Thymus (tissue), 11 donors: ENCODE results near the gene ETV6. TPM values are rescaled to one million over a fixed set of nuclear protein-coding genes. Genes with fewer than 3 reads are reported as not detected.

Source experiments
- DNase-seq, 9 donors: peaks; one replicate each; pipeline ENCODE4 v3.0.0-alpha.2; 2013; ENCODE audit warnings: low spot score in 9 of 9, low read depth in 6 of 9, missing footprints in 1 of 9
- H3K27ac ChIP-seq, 2 donors: one replicate each; pipeline ENCODE4 v1.5.1; 2013; ENCODE audit warnings: control low read depth in 1 of 2, low read depth in 1 of 2, low read length in 1 of 2, mild to moderate bottlenecking in 1 of 2, moderate library complexity in 1 of 2
- H3K27me3 ChIP-seq, 2 donors: one replicate each; pipeline ENCODE4 v1.5.1; 2013; ENCODE audit warnings: low read length in 1 of 2; ENCODE audit not compliant: control insufficient read depth in 2 of 2, insufficient read depth in 1 of 2
- H3K36me3 ChIP-seq, 2 donors: one replicate each; pipeline ENCODE4 v1.5.1; 2013; ENCODE audit warnings: low read length in 1 of 2, mild to moderate bottlenecking in 1 of 2, moderate library complexity in 1 of 2; ENCODE audit not compliant: control insufficient read depth in 2 of 2, insufficient read depth in 2 of 2
- H3K4me1 ChIP-seq, 2 donors: one replicate each; pipeline ENCODE4 v1.5.1; 2013; ENCODE audit warnings: low read length in 2 of 2; ENCODE audit not compliant: control insufficient read depth in 2 of 2, insufficient read depth in 2 of 2
- H3K4me3 ChIP-seq, 2 donors: one replicate each; pipeline ENCODE4 v1.5.1; 2013; ENCODE audit warnings: low read length in 2 of 2, control low read depth in 1 of 2, mild to moderate bottlenecking in 1 of 2
- H3K9me3 ChIP-seq, 2 donors: one replicate each; pipeline ENCODE4 v1.5.1; 2013; ENCODE audit warnings: low read length in 1 of 2, mild to moderate bottlenecking in 1 of 2; ENCODE audit not compliant: control insufficient read depth in 2 of 2, insufficient read depth in 1 of 2
- WGBS: extraction: QIAGEN DNeasy Blood & Tissue Kit; methylation state at CpG from one replicate; pipeline ENCODE4 v1.1.7; 2013; 5-methylcytosine and 5-hydroxymethylcytosine counted together
- polyA plus RNA-seq: library from polyadenylated mRNA; stranded (reverse); fragments of 200-250 nt; gene quantifications from one replicate; pipeline ENCODE4 v1.2.3, GENCODE V29; 2013
- total RNA-seq: library from RNA; stranded (reverse); fragments of 120-200 nt; gene quantifications from one replicate; pipeline ENCODE4 v1.2.4, GENCODE V29; 2013
- donor health status: healthy.

ETV6 gene
- total and polyA plus RNA-seq, 2 donors, result 15.0 to 18.3 TPM

DNA sequence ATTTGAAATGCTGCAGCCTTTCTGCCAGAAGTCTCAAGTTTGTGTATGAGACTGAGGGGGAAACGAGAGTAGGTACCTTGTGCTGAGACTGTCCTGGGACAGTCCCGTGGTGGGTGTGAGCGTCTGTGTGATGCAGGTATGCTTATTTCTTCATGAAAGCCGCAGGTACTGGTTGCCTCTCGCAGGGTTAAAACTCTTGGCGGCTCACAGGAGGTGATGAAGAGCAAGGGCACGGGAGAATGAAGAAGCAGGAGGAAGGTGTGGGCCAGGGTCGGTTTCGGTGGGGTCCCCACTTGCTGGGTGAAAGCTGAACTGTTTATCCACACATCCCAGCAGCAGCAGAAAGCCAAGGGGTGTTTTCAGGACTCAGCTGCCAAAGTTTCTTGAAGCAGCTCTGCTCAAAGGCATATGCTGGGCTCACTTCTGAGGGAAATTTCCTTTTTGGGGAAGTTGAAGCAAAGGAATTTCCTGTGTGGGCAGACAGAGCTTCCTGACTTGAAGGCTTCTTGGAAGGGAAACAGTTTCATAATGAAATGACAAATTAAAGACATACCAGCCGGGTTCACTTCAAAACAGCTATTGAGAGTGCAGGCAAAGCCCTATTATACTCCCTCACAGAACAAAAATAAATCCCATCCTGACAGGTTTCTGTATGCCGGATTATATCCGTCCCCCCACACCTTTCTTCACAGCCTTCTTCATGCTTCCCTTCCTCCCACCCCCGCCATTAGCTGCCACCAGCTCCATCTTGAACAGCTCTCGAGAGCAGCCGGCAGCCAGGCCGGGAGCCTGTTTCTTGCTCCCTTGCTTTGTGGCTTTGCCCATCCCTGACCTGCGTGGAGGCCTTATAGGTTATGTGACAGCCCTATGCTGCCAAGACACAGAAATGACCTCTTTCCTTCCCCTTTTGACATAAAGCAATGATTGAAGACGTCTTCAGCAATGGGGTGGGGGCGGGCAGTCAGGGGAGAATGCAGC lies 116.6 kb downstream of the ETV6 start:
- Histone ChIP-seq H3K4me3 (no peak overlapping the region), H3K27ac (peak overlapping the region; percentile 83 to 88), H3K9me3 (no peaks in the 10 kb centered on the region), H3K27me3 (no peaks in the 10 kb centered on the region), H3K36me3 (peaks cover 3 to 64% of the 10 kb centered on the region in 2 donors), H3K4me1 (peaks cover 62 to 86% of the 10 kb centered on the region in 2 donors)
- WGBS, result 34% methylated on average over 19 of the region's 19 CpGs
- DNase-seq, result peak in 1 of 9 donors; percentile 66

DNA sequence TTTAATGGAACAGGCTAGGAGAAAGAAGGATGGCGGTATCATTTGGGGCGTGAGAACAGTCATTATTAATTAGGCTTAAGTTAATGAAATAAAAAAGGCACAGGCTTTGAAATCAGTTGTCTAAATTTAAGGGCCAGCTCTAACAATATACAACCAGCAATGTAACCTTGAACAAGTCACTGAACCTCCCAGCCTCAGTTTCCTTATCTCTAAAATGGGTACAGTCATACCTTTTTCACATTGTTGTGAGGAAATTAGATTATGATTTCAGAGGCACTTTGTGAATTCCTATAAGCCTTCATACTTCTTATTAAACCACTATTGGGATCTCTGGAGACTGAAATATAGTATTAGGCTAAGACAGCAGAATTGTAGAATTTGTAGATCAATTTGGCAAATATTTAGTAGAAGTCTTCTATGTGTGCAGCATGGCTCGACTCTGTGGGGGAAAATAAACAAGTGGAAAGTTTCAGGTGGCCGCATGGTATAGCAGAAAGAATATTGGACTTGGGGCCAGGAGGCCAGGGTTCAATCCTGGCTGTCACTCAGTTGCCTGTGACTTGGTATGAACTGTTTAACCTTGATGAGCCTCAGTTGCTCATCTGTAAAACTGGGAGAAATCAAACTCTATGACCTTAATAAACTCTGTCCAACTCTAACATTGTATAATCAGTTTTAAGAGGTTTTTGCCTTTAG lies 117.7 kb downstream of the ETV6 start:
- peaks cover 61 to 86% of the 10 kb centered on the region in 2 donors for H3K4me1 ChIP-seq
- no peaks in the 10 kb centered on the region for H3K9me3 ChIP-seq
- 97% methylated on average over 4 of the region's 4 CpGs for WGBS
- no peak for DNase-seq
- peak overlapping the region in 1 of 2 donors; percentile 83 for H3K27ac ChIP-seq
- H3K27me3 ChIP-seq, result no peaks in the 10 kb centered on the region
- H3K4me3 ChIP-seq, result no peak overlapping the region
- peaks cover 0 to 54% of the 10 kb centered on the region in 2 donors for H3K36me3 ChIP-seq

DNA sequence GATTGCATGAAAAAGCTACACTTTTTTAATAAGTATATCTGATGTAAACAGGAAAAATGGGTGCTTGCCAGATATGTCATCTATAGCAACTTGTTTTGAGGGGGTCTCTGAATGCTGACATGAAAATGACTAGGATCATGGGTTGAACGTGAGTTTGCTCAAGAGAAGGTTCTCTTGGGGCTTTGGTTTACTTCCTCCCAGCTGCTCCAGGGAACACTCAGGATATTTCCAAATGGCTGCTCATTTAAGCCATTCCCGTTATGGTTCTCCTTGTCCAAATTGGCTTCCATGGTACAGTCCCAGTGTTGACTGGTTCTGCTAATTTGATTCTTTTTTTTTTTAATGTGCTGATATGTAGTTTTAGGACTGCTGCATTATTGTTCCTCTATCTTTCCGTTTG lies 118.3 kb downstream of the ETV6 start:
- Histone ChIP-seq H3K27ac (no peak overlapping the region), H3K27me3 (no peaks in the 10 kb centered on the region), H3K4me1 (peaks cover 55 to 84% of the 10 kb centered on the region in 2 donors), H3K9me3 (no peaks in the 10 kb centered on the region), H3K36me3 (peaks cover 0 to 48% of the 10 kb centered on the region in 2 donors), H3K4me3 (no peak overlapping the region)
- 91% methylated on average over 3 of the region's 3 CpGs for WGBS
- DNase-seq, result no peak

DNA sequence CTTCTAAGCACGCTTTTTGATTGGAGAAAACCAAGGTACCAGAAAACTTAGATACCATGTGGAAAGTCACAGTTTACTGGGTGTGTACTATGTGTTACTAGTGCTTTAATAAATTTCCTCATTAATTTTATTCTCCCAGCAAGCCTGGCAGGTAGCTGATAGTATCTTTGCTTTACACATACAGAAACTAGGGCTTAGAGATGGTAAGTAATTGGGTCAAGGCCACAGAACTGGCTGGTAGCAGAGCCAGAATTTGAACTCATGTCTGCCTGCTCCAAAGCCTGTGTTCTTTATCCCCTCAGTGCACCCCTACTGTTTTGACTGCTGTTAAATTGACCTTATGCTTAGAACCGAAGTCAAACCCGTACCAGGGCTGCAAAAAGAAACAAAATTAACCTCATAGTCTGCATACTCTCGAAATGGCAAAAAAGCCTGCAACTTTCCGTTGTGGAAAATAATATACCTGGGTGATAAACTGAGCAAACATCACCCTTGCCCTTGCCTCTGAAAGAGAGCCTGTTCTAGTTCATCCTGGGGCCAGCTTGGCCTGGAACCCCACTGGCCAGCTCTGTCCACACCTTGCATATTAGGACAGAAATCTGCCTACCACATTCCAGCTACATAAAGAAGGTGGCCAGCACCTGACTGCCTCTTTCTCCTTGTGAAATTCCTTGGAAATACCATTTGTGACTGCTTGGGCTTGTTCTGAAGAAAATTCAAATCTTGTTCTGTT lies 118.9 kb downstream of the ETV6 start:
- 93% methylated on average over 5 of the region's 5 CpGs for WGBS
- Histone ChIP-seq H3K27me3 (no peaks in the 10 kb centered on the region), H3K9me3 (no peaks in the 10 kb centered on the region), H3K4me3 (no peak overlapping the region), H3K36me3 (peaks cover 0 to 45% of the 10 kb centered on the region in 2 donors), H3K4me1 (peaks cover 55 to 80% of the 10 kb centered on the region in 2 donors), H3K27ac (no peak overlapping the region)
- DNase-seq, result no peak

DNA sequence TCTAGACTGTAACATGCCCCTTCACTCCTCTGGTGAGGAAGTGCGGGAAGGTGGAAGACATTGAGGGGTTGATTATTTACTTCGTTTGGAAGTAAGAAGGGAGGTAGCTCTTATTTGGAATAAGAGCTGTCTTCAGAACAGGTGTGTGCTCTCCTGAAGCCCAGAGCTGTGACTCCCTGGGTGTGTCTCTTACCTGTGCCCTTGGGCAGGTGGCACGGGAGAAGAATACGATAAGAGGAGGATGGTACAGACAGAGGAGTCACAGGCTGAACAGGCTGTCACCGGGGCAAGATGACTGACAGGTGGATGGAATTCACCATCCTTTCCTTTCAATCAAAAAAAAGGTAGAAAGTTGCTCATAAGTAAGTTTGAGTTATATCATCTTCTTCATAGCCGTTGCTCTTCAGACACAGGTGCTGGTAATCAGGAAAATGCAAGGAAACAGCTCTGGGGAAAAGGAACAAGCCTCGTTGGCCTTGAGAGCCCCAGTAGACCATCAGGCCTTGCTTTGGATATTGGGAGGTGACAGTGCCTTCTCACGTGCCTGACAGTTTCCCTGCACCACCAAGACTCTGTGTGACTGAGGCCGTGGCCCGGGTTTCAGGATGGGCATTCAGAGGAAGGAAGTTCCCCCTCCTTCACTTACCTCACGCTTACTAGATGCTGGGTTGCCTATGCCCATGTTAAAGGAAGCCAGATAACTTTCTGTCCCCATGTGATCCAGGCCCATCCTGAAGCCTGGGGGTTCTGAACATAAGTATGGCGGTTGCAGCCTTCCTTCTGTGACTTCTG lies 120.4 kb downstream of the ETV6 start:
- no peak overlapping the region for H3K4me3 ChIP-seq
- 50% methylated on average over 12 of the region's 12 CpGs for WGBS
- peaks cover 56 to 80% of the 10 kb centered on the region in 2 donors for H3K4me1 ChIP-seq
- no peaks in the 10 kb centered on the region for H3K9me3 ChIP-seq
- H3K27ac ChIP-seq, result peak overlapping the region in 1 of 2 donors; percentile 48
- no peaks in the 10 kb centered on the region for H3K27me3 ChIP-seq
- DNase-seq, result peak in 1 of 9 donors; percentile 64
- H3K36me3 ChIP-seq, result peaks cover 0 to 38% of the 10 kb centered on the region in 2 donors

DNA sequence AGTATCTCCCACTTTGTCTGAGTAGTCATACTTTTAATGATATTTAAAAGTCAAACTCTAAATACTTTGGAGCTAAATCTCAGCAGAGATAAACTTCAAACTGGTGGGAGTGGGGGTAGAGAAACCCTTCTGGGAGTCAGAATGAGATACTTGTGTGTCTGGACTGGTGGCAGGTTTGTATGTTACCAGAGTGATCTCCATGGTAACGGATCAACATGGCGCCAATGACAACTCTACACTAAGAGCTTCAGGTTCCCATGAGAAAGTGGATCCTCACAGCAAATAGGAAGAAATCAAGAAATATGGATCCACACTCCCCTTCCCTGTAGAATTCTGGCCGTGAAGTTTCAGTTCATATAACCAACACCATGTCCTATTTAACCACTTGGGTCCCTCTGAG lies 121.9 kb downstream of the ETV6 start:
- H3K4me1 ChIP-seq, result peaks cover 48 to 77% of the 10 kb centered on the region in 2 donors
- H3K27ac ChIP-seq, result peak overlapping the region in 1 of 2 donors; percentile 22
- no peak for DNase-seq
- WGBS, result 97% methylated on average over 3 of the region's 3 CpGs
- no peaks in the 10 kb centered on the region for H3K27me3 ChIP-seq
- H3K4me3 ChIP-seq, result no peak overlapping the region
- H3K36me3 ChIP-seq, result peaks cover 4 to 44% of the 10 kb centered on the region in 2 donors
- no peaks in the 10 kb centered on the region for H3K9me3 ChIP-seq

- DNase-seq, result no peak
- WGBS, result 58% methylated on average over 3 of the region's 3 CpGs
- Histone ChIP-seq H3K27ac (peak overlapping the region in 1 of 2 donors; percentile 22), H3K9me3 (no peaks in the 10 kb centered on the region), H3K27me3 (no peaks in the 10 kb centered on the region), H3K36me3 (peaks cover 4 to 48% of the 10 kb centered on the region in 2 donors), H3K4me3 (no peak overlapping the region), H3K4me1 (peaks cover 43 to 76% of the 10 kb centered on the region in 2 donors)
These were observed 122.5 kb downstream of the ETV6 start for GRCh38 chr12:11771895-11772502.
